Stimulated activated CD4-positive, alpha-beta T cell treated with anti-CD3 and anti-CD28 coated beads, Interleukin-4, amount 100 ng/mL, for 24 hours (primary cell): Measurements from ENCODE around the gene COL1A2.

Source experiments
- DNase-seq: peaks from one replicate; pipeline ENCODE4 v3.0.0-alpha.2; 2020

The COL1A2 gene

GRCh38 chr7:94439893-94440381 is 45.2 kb downstream of the COL1A2 start:
- DNase-seq = no peak

DNA sequence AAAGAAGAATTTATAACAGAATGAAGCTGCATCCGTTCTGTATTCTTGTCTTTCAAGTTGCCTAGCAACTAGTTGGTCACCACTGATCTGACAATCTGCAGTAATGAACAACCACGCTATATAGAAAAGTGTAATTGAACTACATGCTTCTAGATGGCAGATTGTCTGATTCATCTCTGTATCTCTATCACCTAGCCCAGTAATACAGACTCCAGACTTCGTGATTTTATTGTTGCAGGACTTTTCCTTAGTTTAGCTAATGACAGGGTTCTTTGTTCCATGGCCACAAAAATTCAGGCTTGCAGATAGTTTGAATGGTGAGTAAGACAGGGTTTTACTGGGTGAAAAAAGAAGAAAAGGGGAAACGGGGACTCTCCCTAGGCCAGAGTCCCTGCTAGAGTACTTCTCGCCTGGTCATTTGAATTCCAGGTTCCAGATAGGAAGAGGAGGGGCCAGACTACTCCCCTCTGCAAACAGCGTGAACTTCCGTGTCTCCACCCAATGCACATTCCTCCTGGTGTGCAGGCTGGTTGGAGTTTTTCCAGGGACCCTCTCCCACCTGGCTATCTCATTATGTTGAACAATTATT is 45.9 kb downstream of the COL1A2 start:
- DNase-seq = no peak

DNA sequence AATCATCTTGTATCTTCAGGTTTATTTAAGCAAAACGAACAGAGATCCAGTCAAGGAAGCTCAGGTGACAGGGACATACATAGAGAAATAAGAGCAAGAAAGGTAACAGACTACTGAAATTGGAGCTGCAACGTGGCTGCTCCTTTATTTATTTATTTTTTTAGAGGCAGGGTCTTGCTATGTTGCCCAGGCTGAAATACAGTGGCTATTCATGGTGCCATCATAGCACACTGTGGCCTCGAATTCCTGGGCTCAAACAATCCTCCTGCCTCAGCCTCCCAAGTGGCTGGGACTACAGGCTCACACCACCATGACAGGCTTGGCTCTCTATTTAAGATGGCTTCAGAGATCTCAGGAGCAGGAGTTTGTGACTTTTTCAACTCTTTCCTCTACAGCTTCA is 46.4 kb downstream of the COL1A2 start:
- DNase-seq = no peak

GRCh38 chr7:94442639-94443038 is 47.9 kb downstream of the COL1A2 start:
- DNase-seq = no peak

GRCh38 chr7:94444813-94445212 is 50.1 kb downstream of the COL1A2 start:
- DNase-seq = no peak

DNA sequence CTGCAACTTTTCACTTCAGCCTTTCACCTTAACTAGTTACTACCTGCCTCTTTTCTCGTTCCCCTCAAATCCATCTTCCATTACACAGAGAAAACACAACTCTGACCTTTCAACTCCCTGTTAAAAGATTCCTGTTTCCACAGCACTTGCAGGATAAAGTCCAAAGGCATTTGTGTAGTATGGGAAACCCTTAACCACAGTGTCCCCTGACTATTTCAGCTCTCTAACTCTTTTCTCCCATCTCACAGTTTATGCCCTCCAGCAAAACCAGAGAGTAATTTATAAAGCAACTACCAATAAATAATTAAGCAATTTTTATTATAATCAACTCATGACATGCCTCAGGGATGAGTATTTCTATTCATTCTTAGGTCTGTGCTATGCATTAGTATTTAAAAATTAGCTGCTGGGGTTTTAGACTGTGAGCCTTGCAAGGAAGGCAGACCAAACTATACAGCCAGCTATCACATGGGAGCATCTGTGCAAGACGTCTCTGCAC is 51.0 kb downstream of the COL1A2 start:
- DNase-seq = no peak

- DNase-seq = no peak
Observed at GRCh38 chr7:94446308-94446707, 51.6 kb downstream of the COL1A2 start.

GRCh38 chr7:94449151-94449725 is 54.5 kb downstream of the COL1A2 start:
- no peak for DNase-seq

DNA sequence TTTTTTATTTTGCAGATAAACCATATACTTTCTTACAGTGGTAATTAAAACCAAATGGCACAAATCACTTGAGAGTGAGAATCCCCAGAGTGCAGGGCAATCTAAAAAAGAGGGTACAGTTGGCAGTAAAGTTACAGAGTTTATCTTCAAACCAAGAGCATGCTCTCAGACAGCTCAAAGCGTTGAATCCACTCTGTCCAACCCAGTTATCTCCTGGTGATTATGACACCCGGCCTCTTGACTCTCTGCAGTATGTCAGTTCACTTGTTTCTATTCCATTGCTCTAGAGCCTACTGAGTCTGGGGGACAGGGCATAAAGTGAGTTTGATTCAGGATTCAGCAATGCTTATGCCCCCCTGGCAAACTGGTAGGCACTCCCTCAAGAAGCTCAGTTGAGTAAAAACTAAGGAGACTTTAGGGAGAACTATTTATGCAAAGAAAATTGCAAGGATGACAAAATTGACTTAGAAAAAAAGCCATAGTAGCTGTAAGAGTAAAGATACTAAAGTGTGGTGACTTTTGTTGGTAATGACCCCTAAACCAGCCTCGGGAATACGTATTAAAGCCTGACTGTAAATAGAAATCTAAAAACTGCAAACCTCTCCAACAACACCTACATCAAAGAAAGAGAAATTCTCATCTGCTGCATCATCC is 55.5 kb downstream of the COL1A2 start:
- no peak for DNase-seq

DNA sequence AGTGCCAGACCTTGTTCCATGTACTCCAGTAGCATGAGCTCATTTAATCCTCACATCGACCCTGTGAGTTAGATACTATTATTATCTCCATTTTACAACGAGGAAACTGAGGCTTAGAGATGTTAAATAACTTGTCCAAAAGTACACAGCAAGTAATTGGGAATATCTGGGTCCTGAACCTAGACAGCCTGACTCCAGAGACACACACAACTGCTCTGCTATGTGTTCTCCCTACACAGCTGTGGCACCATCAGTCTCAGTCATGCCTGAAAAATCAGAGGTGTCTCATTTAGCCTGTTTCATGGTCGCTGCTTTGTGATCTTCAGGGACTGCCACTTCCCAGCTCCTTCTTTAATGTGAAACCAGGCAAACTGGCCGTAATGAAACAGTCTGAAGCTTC is 56.5 kb downstream of the COL1A2 start:
- DNase-seq = no peak

GRCh38 chr7:94452239-94452638 is 57.5 kb downstream of the COL1A2 start:
- no peak for DNase-seq

DNA sequence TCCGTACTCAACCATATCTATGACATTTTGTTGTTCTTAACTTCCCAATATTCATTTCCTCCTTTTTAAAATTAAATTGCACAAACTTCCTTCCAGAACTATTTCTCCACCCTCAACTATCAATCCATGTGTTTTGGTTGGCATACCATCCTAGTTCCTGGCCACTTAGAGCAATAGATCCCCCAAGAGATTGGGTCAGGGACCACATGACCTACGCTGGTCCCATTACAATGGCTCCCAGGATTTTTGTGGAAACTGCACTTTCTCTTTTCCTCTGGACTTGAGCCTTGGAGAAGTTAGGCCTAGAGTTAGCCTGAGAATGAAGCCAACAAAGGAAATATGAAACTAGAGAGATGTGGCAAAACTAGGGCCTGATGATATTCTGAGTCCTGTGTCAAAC is 59.2 kb downstream of the COL1A2 start:
- DNase-seq = no peak

DNA sequence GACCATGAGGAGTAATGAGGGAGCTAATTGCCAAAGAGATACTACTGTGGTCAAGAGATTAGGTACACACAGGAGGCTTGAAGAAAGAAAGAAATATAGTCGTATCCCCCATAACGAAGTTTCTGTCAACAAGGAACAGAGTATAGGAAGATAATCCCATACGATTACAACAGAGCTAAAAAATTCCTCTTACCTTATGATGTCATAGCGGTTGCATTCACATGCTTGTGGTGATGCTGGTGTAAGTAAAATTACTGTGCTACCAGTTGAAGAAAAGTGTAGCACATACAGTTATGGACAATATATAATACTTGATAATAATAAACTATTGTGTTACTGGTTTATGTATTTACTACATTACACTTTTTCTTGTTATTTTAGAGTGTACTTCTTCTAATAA is 63.3 kb downstream of the COL1A2 start:
- no peak for DNase-seq

- DNase-seq = no peak
Observed at GRCh38 chr7:94466516-94466915, 71.8 kb downstream of the COL1A2 start.

- DNase-seq = no peak
Observed at GRCh38 chr7:94471604-94472003, 76.9 kb downstream of the COL1A2 start.

GRCh38 chr7:94472608-94473007 is 77.9 kb downstream of the COL1A2 start:
- DNase-seq = no peak

DNA sequence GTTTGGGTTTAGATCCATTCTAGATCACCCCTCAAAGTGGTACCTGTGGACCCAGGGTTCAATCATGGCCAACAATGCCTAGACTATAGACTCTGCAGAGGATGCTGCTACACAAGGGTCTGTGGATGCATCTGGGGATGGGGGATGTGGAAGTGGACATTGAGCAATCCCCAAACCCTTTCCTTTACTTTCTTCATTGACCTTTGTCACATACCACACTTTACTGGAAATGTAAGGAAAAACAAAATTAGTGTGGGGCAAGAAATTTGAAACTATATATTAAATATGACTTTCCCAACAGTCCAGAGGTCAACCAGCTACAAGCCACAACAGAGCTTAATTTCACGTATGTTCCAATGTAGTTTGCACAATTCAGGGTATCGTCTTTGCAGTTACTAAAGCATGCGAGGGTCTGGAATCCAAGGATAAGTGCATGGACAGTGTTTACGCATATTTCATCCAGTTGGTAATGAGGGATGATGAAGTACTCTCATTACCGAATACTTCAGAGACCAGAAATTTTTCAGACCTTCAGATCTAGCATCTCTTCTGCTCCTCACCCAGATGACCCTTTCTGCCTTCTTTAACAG is 81.7 kb downstream of the COL1A2 start:
- DNase-seq = no peak

DNA sequence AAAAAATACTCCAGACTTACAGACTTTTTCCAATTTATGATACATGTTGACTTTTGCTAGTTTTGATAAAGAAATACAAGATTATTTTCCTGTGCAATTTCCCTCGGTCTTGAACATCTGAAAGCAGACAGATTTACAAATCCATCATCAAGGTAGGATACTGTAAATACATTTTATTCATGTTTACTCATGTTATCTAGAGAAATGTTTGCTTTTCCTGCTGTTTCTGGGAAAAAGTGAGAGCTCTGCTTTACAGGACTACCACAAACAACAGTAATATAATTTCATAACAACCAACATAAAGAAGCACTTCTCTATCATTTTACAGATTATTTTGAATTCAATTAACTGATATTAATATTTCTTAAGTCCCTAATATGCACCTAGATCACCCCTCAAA is 83.2 kb downstream of the COL1A2 start:
- no peak for DNase-seq

DNA sequence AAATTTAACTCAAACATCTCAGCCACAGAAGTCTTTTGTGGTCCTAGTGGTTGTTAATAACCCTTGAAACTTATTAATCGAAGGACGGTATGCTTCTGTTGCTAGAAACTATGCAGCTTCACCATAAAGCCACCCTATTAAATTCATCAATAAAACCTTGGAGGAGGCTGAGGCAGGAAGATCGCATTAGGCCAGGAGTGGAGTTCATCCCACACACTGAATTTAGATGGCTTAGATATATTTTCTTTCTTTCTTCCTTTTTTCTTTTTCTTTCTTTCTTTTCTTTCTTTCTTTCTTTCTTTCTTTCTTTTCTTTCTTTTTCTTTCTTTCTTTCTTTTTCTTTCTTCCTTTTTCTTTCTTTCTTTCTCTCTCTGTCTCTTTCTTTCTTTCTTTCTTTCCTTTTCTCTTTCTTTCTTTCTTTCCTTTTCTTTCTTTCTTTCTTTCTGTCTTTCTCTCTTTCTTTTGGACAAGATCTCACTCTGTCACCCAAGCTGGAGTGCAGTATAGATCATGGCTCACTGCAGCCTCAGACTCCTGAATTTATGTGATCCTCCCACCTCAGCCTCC is 84.0 kb downstream of the COL1A2 start:
- DNase-seq = no peak
